ENCODE data around the gene APOA1.

- TF ChIP-seq EP300 (IDR thresholded peaks at IDR 0.05) (no peak), CTCF (IDR thresholded peaks at IDR 0.05) (no peak)
Measured at GRCh38 chr11:116866804-116867455, 29.5 kb upstream of the APOA1 start.
